GM18511 (cell line): ENCODE measurements around the gene PROK1.

Source experiments
- ATAC-seq: cut with Tn5 transposase; IDR thresholded peaks from one replicate; pipeline ENCODE4 v1.9.1; 2021; ENCODE audit warnings: mild to moderate bottlenecking, moderate library complexity; ENCODE audit not compliant: unreplicated experiment

Gene PROK1

DNA sequence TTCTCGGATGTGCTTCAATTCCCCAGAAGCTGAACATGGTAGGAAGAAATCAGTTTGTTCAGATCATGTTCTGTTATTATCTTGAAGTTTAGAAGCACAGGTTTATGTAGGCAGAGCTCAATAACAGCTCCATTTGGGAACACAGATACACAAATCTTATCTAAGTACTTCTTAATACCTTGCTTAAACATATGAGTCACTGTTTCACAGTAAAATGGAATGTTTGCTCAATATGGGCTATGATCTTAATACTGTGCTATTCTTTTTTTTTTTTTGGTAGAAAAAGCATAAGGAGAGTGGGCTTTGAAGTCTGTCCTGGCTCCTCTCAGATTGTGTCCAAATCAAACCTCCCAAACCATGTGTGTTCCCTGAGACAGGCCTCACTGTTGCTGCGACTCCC, 13.4 kb downstream of the PROK1 start:
- ATAC-seq: no peak

DNA sequence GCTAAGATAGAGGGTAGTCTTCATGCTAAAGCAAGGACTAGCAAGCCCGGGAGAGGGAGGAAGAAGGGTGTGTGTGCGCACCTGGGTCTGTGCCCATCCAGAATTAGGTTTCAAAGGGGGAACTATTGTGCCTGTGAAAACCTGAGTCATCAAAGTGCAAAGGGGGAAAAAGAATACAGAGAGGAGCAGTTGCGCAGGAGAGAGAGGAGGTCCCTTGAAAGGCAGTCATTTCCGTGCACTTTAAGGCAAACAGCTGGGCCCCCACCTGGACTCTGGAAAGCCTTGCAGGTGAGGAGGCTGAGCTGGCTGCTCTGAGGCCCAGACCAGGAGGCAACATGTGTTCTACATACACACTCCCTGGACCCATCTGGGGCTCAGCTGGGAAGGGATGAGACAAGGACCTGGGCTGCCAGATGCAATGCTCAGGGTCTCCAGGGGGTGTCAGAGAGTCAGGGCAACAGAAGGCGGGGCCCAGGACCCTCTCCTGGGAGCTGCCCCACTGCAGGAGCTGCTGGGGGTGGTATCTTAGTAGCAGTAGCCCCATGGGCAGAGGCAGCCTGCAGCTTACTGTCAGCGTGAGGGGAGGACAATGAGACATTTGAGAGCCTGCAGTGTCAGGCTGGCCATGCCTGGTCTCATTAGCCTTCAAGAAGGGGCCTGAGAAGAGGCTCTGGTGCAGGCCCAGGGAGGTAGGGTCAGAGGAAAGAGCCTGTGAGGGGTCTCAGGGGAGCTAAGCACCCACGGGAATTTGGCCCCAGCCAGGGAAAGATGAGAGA, 14.3 kb downstream of the PROK1 start:
- ATAC-seq: no peak

DNA sequence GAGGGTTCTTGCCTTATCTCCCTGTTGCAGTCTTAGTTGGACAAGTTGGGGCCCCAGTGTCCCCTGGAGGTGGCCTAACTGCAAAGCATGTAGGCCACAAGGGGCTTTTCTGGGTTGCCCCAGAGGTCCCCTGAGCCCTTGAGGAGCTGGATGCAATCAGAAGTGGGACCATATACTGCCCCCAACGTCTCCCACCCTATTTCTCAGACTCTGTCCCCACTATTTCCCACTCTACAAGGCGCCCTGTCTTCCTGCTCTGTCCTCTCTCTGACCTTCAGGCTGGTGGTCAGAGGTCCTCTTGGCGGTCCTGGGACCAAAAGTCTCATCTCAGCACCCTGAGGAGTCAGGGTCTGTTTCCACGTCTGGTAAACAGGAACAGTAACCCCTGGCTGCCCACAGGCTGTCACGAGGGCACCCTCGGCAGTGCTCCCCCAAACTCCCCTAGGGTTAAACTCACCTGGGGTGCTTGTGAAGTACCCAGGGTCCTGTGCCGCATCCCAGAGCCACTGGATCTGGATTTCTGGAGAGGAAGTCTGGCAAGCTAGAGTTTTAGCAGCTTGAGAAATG, 14.9 kb downstream of the PROK1 start:
- ATAC-seq: no peak

DNA sequence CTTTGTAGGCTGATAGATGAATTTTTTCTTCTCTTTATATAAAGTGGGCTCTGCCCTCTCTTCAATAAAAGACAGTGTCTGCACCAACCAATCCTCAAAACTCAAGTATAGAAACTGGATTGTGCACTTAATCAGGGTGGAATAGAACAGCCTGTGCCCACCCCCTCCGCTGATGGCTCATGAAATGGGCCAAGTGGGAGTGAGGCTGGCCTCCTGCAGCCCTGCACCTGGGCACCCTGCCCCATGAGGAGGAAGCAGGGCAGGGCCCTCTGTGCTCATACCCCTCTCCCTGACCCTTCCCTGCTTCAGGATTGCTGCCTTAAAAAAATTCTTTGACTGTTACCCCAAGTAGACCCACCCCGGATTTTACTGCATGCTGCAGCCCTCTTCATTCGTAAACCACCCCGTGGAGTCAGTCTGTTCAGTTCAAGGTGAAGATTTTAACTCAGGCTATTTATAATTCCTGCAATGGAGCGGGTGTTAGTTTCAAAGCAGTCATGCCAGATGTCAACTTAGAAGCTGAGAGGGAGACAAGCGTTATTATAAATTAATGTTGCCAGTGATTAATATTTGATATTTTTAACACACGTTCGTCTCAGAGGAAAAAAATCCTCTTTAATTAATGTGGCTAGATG, 15.8 kb downstream of the PROK1 start:
- no peak for ATAC-seq

DNA sequence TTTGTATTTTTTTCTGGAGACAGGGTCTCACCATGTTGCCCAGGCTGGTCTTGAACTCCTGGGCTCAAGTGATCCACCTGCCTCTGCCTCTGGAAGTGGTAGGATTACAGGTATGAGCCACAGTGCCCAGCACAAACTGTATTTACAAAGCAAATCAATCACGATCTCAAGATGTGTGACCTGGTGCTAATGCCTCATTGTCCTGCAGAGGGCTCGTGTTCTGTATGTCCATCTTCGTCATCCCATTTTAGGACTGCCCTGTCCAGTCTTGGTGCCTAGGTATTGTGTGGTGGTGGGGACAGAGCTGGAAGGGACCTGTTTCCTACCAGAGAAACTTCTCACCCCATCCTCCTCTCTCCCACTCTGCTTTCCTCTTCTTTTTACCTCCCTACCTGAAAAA, 20.2 kb downstream of the PROK1 start:
- no peak for ATAC-seq

DNA sequence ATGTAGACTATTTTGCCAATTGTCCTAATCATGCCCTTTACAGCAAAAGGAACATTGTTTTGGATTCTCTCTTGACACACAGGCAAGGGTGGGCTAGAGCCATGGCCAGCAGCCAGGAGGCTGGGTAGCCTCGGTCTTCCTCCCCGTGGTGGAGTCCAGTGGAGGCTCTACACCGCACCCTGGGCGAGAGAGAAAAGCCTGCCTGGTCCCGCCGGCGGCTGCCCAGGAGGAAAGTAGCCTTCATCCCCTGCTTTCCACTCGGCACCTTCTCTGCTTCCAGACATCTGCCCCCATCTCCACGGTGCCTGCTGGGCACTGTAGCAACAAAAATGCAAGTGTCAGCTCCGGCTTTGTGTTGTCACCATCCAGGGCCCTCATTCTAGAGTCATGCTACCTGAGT, 21.6 kb downstream of the PROK1 start:
- ATAC-seq: no peak

DNA sequence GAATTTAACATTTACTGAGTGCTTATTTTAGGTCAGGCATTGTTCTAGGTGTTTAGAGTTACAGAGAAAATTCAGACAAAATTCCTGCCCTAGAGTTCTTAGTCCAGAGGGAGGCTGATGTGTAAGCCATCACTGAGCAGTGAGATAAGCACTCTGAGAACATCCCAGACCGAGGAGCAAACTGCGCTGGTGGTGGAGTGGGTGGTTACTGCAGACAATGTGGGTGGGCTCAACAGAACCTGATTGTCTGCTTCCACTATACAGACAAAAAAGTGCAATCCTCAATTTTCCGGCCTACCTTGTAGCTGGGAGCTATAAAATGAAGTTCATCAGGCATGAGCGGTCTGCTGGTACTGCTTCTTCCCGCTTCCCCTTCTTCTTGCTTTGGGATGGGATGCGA, 23.5 kb downstream of the PROK1 start:
- no peak for ATAC-seq

DNA sequence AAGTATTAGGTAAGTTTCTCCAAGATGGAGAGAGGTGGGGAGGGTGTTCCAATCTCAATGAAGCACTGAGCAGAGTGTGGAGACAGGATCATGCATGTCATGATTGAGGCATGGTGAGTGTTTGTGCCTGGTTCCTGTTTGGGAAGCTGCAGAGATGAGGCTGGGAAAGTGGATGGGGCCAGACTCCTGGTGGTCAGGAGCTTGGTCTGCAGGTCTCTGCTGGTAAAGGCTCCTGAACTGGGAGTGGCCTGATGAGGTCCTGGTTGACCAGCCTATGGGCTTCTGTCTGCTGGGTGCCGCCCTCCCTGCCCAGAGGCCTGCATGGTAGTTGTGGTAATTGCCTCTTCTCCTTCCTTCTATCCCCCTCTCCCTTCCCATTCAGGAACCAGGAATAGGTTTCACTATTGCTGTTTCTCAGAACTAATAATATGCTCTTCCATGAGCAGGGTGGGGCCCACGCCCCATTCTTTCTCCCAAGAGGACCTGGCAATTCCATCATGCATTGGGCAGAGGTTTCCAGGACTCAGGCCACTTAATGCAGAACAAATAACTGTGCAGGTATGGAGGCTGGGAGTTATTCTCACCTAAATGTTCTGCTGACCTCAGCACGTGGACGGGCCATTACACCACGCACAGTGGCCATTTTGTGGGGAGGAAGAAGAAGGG, 24.5 kb downstream of the PROK1 start:
- no peak for ATAC-seq

DNA sequence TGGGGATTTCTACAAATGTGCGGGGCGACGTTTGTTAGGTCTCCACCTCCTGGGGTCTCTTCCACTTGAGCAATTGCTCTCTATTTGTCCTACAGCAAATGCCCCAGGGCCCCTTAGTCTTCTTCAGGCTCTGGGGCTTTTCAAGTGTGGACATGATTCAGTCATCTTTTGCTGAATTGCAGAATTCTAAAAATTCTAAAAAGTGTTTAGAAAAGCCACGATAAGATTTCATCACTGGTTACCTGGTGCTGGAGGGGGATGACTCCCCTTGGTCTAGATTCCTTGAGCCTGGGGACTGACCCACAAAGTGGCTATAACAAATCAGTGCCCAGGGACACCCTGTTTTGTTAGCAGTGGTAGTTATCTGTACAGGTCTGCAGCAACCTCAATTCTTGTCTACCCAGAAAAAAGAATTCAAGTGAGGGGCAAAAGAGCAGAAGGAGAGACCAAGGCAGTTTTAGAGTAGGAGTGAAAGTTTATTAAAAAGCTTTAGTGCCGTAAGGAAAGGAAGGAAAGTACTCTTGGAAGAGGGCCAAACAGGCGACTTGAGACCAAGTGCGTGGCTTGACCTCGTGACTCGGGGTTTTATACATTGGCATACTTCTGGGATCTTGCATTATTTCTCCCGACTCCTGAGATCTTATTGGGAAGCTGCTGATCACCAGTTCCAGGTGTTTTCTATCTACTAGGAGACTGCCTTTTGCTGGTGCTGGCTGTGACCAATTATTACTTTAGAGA, 25.2 kb downstream of the PROK1 start:
- ATAC-seq: no peak

DNA sequence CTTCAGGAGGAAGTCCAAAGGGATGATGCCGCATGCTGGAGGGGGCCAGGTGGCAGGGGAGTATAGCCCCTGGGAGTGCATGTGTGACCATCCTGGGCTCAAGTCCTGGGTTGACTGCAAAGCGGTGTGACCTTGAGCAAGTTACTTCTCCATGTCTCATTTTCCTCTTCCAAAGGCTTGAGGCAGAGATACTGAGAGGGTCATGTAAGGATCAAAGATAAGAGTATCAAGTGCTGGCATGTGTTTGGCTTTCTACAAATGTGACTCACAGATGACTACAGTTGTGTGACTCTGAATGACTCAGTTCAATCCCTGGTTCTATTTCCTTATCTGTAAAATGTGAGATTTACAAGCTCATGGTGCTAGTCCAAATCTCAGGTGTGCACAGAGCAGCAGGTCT, 26.1 kb downstream of the PROK1 start:
- no peak for ATAC-seq

DNA sequence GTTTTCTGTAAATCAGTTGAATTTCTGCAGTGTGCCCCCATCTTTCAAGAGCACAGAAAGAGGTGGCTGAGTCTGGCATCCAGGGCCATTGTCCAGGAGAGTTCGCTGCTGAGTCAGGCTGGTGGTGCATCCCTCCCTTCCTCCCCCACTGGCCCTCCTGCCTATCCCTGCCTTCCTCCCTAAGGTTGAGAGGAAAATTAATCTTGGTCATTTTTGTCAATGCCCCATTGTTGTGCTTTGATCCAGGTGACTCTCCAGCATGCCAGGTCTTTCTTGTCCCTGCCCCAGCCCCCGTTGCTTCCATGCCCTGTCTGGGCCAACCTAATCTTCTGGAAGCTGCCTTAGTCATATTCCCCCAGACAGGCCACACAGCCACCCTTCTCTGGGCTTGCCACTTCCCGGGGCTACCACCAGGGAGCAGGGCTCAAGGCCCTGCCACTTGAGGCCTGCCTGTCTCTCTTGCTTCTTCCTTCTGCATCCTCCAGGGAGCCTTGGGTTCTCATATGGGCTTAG, 26.6 kb downstream of the PROK1 start:
- no peak for ATAC-seq

DNA sequence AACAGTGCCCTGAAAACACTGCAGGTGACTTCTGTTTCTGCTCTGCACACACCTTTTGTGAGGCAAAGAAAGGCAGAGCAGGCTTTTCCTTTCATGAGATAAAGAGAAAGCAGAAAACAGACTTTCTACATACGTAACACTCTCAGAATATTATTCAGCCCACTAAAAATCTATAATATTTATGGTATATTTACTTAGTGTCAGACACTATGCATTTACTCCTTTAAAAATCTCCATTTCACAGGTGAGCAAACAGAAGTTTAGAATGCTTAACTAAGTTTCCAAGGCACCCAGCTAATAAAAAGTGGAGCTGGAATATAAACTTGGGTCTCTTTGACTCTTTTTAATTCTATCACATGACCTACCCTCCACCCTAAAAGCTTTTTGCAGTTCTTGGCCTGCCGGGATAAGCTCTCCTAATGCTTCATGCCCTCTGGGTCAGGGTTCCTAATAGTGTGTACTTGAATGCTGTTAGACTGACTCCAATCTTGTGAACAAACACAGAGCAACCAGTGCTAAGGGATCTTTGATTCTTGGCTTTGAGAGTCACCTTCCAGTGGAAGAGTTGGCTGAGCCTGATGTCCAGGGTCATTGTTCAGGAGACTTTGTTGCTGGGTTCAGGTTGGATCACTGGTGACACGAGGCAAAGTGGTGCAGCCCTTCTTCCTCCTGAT, 27.2 kb downstream of the PROK1 start:
- ATAC-seq: no peak

DNA sequence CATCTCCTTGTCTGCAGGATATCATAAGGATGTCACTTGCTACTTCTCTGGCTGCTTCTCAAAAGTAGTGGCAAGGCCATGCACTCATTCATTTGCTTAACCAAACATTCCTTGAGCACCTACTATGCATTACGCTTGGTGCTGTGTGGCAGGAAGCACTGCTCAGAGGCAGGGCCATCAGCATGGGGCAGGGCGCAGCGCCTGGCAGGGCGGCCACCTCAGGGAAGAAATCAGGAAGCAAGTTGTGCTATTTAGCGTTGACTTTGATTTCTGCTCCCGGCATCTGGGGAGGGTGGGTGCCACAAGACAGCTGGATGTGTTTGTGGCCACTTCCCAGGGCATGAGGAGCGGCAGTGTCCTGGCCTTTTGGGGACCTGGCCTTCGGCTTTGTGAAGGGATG, 27.9 kb downstream of the PROK1 start:
- no peak for ATAC-seq

DNA sequence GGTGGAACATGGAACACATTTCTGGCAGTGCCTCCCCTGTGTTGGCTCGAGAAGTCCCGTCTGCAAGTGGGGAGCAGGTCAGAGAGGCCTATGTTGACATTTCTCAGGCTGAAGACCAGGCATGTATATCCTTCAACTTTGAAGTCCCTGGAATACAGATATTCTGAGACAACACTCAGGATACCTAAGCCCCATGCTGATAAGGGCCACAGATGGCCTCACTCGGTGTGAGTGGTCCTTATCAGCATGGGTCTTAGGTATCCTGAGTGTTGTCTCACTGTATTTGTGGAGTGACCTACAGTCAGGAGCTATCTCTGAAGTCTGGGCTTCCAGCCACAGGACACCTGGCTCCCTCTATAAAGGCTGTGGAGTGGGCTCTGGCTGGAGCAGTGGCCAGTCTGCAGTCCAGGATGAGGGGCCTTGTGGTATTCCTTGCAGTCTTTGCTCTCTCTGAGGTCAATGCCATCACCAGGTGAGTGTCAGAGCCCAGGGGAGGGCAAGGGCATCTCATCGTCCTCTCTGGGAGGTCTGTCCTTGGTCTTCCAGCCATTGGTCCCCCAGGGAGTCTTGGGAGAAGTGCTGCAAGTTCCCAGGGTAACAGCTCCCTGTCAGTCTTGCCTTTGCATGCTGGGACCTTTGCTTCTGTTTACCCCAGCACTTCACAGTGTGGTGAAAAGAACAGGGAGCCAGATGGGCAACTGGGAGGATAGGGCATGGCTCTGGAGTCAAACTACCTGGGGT, 29.6 kb downstream of the PROK1 start:
- ATAC-seq: no peak

DNA sequence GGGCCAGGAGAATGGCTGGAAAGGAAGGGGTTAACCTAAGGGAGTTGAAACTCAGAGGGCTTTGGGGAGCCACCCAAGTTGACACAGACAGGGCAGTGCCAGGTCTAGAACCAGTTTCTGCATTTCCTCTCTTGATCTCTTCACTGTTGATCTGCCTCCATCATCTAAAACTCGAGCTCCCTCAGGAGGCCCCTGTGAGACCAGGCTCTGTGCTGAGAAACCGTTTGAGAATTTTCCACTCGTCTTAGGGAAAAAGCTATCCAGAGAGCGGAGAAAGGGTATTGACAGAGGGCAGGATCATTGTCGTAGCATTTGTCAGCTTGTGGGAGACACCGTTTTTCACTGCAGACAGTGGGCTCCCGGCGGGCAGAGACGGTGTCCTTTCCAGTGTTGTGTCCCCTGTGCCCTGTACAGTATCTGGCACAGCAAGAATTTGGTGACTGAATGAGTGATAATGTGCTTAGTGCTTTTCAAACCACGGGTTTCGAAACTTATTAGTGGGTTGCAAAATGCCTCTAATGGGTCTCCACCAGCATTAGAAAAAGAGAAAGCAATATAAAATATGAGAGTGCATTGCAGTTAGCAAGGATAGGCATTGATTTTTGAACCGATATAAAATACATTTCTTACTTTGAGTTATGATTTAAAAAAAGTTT, 31.1 kb downstream of the PROK1 start:
- no peak for ATAC-seq

DNA sequence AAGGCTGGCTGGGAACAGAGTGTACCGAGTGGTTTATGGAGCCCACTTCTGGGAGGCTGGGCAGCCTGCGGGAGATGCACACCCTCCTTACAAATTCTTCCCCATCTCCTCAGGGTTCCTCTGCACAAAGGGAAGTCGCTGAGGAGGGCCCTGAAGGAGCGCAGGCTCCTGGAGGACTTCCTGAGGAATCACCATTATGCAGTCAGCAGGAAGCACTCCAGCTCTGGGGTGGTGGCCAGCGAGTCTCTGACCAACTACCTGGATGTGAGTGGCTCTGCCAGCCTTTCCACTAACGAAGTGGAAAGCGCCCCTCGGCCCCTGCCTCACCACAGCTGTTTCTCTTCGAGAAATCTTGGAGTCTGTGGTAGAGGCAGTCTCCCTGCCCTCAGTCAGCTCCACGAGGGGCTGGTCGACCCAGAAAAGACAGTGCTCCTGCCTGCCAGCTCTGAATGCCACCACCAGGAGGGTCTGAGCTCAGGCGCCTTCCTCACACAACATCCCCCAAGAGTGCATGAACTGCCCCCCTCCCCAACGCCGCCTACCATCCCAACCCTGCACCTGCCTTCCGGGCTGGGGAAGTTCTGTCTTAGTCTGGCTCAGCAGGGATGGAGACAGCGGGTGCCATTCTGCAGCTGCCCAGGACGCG, 31.8 kb downstream of the PROK1 start:
- no peak for ATAC-seq

DNA sequence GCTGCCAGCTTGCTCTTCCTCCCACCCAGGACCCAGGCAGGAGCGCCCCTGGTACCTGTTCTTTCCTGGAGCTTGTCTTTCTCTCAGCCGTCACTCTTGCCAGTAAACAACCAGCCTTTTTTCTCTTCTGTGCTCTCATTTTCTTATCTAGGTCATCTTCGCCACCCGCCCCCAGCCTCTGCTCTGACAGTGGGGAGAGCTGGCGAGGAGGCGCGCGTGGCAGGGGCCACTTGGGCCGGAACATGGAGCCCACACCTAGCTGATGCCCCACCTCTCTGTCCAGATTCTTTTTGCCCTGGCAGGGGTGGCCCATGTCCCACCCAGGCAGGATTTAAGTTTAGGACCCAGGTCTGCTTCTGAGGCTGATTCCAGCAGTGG, 32.3 kb downstream of the PROK1 start:
- ATAC-seq: no peak

DNA sequence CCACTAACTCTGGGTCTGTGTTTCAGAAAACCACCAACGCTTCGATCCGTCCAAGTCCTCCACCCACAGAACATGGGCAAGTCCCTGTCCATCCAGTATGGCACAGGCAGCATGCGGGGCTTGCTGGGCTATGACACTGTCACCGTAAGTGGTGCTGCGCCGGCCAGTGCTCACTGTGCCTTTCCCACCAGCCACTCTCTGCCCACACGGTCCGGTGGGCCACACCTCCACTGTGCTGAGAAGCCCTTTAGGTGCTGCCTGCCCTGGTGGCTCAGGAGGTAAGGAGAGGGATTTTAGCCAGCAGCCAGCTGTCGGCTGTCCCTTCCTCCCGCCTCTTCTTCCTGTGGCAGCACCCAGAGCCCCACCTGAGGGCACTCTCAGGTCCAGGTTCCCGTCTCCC, 33.9 kb downstream of the PROK1 start:
- ATAC-seq: no peak

DNA sequence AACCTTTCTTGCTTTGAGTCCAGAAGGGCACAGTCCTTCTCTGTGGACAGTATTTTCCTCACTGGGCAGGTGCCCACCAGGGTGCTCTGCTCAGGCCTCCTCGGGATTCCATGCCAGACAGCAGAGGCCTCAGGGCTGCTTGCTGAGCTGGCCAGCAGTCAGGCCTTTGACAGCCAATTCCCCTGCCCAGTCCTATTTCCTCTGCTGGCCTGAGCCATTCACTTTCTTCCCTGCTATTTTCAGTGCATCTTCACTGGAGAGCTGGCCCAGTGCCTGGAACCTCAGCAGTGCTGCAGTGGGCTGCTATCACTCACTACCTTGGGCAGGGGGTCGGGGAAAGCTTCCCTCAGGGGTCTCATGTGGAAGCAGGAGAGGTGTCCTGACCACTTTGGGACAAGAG, 34.8 kb downstream of the PROK1 start:
- no peak for ATAC-seq
